Ishikawa (cell line): ENCODE data around the gene RASAL2.

Experiments
- CREB1 ChIP-seq: IDR thresholded peaks from 2 replicates; pipeline ENCODE4 v1.6.1; 2012; ENCODE audit warnings: low read depth
- EGR1 ChIP-seq: IDR thresholded peaks from 2 replicates; pipeline ENCODE4 v1.6.1; 2012
- EP300 ChIP-seq: IDR thresholded peaks from 2 replicates; pipeline ENCODE4 v1.6.1; 2012; ENCODE audit warnings: borderline replicate concordance
- NFIC ChIP-seq: IDR thresholded peaks from 2 replicates; pipeline ENCODE4 v1.6.1; 2012
- RAD21 ChIP-seq: IDR thresholded peaks from 2 replicates; pipeline ENCODE4 v1.6.1; 2012; ENCODE audit warnings: low read depth
- TAF1 ChIP-seq: IDR thresholded peaks from 2 replicates; pipeline ENCODE4 v1.6.1; 2012; ENCODE audit warnings: low read depth, mild to moderate bottlenecking
- ZBTB7A ChIP-seq: IDR thresholded peaks from 2 replicates; pipeline ENCODE4 v1.6.1; 2012; ENCODE audit warnings: low read depth
- TF ChIP-seq, protein P1 (sequence below): IDR thresholded peaks from 2 replicates; pipeline ENCODE4 v1.6.1; 2012; ENCODE audit warnings: low read depth, mild to moderate bottlenecking
- TF ChIP-seq, protein P2 (sequence below): IDR thresholded peaks from 2 replicates; pipeline ENCODE4 v1.6.1; 2012

DNA sequence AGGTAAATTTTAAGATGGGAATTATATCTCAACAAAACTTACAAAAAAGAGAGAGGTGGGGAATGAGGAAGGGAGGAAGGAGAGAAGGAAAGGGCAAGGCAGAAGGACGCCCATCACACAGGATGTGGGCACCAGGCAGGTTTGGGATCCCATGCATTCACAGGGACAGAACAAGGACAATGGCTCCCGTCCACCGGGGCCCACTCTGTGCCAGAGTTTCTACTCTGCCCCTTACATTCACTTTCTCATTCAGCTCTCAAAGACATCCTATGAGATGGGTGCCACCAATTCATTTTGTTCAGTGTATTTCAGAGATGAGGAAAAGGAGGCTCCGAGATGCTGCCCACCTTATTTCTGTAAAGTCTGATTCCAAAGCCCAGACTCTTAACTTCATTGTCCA, 395.5 kb downstream of the RASAL2 start:
- TF ChIP-seq, protein P1, sequence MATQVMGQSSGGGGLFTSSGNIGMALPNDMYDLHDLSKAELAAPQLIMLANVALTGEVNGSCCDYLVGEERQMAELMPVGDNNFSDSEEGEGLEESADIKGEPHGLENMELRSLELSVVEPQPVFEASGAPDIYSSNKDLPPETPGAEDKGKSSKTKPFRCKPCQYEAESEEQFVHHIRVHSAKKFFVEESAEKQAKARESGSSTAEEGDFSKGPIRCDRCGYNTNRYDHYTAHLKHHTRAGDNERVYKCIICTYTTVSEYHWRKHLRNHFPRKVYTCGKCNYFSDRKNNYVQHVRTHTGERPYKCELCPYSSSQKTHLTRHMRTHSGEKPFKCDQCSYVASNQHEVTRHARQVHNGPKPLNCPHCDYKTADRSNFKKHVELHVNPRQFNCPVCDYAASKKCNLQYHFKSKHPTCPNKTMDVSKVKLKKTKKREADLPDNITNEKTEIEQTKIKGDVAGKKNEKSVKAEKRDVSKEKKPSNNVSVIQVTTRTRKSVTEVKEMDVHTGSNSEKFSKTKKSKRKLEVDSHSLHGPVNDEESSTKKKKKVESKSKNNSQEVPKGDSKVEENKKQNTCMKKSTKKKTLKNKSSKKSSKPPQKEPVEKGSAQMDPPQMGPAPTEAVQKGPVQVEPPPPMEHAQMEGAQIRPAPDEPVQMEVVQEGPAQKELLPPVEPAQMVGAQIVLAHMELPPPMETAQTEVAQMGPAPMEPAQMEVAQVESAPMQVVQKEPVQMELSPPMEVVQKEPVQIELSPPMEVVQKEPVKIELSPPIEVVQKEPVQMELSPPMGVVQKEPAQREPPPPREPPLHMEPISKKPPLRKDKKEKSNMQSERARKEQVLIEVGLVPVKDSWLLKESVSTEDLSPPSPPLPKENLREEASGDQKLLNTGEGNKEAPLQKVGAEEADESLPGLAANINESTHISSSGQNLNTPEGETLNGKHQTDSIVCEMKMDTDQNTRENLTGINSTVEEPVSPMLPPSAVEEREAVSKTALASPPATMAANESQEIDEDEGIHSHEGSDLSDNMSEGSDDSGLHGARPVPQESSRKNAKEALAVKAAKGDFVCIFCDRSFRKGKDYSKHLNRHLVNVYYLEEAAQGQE: no peak
- TF ChIP-seq RAD21 (no peak), EGR1 (no peak), ZBTB7A (no peak), CREB1 (no peak), NFIC (no peak), EP300 (no peak), TAF1 (no peak)
- TF ChIP-seq, protein P2, sequence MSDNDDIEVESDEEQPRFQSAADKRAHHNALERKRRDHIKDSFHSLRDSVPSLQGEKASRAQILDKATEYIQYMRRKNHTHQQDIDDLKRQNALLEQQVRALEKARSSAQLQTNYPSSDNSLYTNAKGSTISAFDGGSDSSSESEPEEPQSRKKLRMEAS: no peak
